GM19467 (cell line): ENCODE measurements around the gene LETM1.

Experiments used
- ATAC-seq: cut with Tn5 transposase; IDR thresholded peaks from one replicate; pipeline ENCODE4 v1.9.1; 2021; ENCODE audit warnings: mild to moderate bottlenecking, moderate library complexity; ENCODE audit not compliant: unreplicated experiment

Gene LETM1

DNA sequence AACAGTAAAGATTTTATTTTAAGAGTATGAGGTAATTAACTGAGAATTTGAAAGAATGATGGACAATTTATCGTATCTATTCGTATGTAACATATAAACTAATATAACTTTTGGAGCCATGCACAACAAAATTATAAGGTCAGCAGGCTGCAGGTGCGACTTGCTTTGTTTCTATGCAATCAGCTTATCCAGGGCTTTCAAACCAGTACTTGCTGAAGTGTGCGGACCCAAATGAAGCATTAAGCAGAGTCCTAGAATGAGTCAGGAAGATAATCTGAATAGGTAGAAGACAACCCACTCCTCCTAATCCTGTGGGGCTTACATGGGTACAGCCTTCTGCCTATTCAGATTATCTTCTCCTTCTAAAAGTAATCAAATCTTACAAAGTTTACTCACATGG, 17.3 kb upstream of the LETM1 start:
- ATAC-seq, result no peak

- no peak for ATAC-seq
Measured at GRCh38 chr4:1872870-1873269, 16.9 kb upstream of the LETM1 start.

- ATAC-seq, result peak; percentile 7
Measured at GRCh38 chr4:1871471-1872021, 15.6 kb upstream of the LETM1 start.

GRCh38 chr4:1870578-1871443, 14.9 kb upstream of the LETM1 start, which contains the start of gene NSD2:
Gene NSD2, plus strand, starts transcription at chr4:1871393. Its CDS starts 29,262 bp downstream, at chr4:1900655.
- ATAC-seq, result peak; percentile 61

- ATAC-seq, result peak; percentile 41
Measured at GRCh38 chr4:1870328-1870577, 14.3 kb upstream of the LETM1 start.

DNA sequence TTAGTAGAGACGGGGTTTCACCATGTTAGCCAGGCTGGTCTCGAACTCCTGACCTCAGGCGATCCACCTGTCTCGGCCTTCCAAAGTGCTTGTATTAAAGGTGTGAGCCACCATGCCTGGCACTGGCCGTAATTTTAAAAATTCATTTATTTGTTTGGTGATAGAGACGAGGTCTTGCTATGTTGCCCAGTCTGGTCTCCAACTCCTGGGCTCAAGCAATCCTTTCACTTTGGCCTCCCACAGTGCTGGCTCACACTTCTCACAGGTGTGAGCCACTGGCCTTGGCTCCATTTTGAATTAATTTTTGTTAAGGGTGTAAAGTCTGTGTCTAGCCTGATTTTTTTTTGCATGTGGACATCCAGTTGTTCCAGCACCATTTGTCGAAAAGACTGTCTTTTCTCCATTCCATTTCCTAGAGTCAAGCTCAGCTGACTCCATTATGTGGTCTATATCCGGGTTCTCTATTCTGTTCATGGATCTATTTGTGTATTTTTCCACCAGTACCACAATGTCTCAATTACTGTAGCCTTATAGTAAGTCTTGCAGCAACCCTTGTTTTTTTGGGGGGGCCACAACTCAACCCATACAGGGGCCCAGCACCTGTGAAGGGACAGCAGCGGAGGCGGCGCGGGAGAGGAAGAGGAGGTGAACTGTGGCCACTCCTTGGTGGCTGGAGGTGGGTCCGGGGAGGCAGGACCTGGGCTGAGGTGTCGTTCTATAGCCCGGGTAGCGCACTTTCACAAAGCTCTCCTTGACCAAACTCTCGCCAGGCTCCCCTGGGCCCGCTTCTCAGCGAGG, 13.8 kb upstream of the LETM1 start:
- peak; percentile 0 for ATAC-seq

- ATAC-seq, result no peak
Measured at GRCh38 chr4:1868912-1869311, 13.0 kb upstream of the LETM1 start.

GRCh38 chr4:1868293-1868692, 12.3 kb upstream of the LETM1 start:
- no peak for ATAC-seq

DNA sequence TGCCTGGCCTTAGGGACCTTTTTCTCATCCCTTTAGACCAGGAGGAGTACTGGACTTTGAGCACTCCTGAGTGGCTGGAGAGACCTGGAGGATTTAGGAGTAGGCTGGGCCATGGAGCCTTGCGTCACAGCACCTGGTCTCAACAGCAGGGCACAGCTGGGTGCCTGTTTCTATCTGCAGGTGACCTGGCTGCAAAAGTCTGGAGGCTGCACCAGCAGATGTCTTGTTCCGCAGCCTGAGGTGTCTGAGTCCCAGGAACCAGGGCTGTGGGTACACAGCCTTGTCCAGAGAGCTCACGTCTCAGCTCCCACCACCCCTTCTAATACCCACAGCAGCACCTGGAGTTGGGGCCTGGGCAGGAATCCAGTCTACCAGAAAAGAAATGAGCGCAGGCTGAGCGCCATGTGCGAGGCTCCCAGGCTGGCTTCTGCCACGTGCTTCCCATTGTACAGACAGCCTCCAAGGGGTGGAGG, 10.3 kb upstream of the LETM1 start:
- no peak for ATAC-seq

- no peak for ATAC-seq
Measured at GRCh38 chr4:1864076-1865008, 8.4 kb upstream of the LETM1 start.

GRCh38 chr4:1863297-1864033, 7.5 kb upstream of the LETM1 start:
- no peak for ATAC-seq

GRCh38 chr4:1862961-1863296, 7.0 kb upstream of the LETM1 start:
- no peak for ATAC-seq

DNA sequence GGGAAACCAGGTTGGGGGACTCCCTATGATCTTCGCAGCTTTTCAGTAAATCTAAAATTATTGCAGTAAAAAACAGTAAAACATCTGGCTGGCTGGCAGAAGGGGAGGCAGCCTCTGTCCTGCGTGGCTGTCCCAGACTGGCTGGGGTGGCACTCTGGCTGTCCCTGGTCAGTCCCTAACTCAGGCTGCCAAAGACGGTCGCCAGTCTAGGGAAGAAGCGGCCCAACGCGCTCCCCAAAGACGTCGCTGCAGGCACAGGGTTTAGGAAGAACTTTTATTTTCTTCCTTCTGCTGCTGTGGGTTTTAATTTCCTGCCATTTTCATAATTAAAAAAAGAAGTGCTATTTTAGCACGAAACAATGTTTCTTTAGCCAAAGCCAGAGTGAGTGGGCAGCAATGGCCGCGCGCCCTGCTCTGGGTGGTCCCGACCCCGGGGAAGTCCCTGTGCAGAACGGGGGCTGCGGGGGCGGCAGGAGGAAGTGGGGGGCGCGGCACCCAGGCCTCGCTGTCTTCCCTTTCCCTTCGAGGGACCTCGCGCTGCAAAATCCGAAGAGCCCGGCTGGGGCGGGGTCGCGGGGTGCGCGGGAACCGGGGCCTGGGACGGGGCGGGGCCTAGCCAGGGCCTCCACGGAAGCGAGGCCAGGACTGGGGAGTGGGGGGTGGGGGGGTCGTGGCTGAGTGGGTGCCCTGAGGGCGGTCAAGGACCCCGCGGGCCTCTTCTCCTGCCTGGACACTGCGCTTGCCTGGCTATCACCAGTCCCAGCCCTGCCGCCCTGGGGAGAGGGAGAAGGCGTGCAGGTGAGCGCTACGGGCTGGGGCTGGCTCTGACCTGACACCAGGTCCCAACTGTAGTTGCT, 6.3 kb upstream of the LETM1 start:
- no peak for ATAC-seq

DNA sequence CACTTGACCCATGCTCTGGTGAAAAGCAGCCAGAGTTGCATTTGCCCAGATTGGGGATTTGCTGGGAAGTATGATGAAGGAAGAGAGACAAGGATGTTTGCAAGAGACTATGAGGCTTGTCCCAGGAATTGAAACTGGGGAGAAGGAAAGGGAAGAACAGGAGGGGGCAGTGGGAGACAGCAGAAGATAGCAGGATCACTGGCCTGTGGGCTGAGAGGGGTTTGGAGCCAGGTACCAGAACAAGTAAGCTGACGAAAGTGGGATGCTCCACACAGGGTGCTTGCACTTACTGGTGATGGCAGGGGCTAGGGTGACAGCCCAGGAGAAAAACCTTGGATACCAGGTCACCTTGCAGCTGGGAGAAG, 3.4 kb upstream of the LETM1 start:
- ATAC-seq, result no peak

GRCh38 chr4:1857931-1858330, 2.0 kb upstream of the LETM1 start:
- ATAC-seq, result no peak

GRCh38 chr4:1856943-1857699, 1.2 kb upstream of the LETM1 start:
- ATAC-seq, result no peak

GRCh38 chr4:1855333-1856070, 454 bp downstream of the LETM1 start:
- ATAC-seq, result peak; percentile 30

DNA sequence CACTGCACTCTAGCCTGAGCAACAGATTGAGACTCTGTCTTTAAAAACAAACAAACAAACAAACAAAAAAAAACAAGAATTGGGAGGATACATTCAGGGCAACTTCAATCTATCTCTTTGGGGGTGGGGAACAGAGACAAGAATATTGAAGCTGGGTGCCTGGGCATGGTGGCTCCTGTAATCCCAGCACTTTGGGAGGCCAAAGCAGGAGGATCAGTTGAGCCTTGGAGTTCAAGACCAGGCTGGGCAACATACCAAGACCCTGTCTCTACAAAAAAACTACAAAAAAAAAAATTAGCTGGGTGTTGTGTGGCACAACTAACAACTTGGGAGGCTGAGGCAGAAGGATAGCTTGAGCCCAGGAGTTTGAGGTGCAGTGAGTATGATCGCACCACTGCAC, 1.2 kb downstream of the LETM1 start:
- no peak for ATAC-seq
